K562 (cell line): ENCODE measurements around the gene SEL1L. TPM values are rescaled to one million over a fixed set of nuclear protein-coding genes. Genes with fewer than 3 reads are reported as not detected.

ENCODE experiments used
- ATF7 ChIP-seq: fragments of 450-650 bp; IDR thresholded peaks from 2 replicates; pipeline ENCODE4 v1.7.1; 2014; ENCODE audit warnings: mild to moderate bottlenecking, moderate library complexity
- CTBP1 ChIP-seq: fragments of 450-650 bp; IDR thresholded peaks from 2 replicates; pipeline ENCODE4 v1.6.1; 2016; ENCODE audit warnings: borderline replicate concordance
- DMBX1 ChIP-seq: fragments of 250-450 bp; sonication (Bioruptor Pico); IDR thresholded peaks from 2 replicates; pipeline ENCODE4 v1.8.0; 2022; ENCODE audit warnings: inconsistent platforms, mild to moderate bottlenecking, moderate library complexity, borderline replicate concordance
- ETV5 ChIP-seq: sonication (generic); formaldehyde crosslinking; IDR thresholded peaks from 2 replicates; pipeline ENCODE4 v1.4.0; 2020; ENCODE audit warnings: low read depth, mild to moderate bottlenecking, missing genetic modification reagents
- MBD2 ChIP-seq: sonication (generic); IDR thresholded peaks from 2 replicates; pipeline ENCODE4 v1.6.1; 2016; ENCODE audit warnings: low read depth, borderline replicate concordance
- MCM5 ChIP-seq: fragments of 450-650 bp; IDR thresholded peaks from 2 replicates; pipeline ENCODE4 v1.6.1; 2016; ENCODE audit warnings: low read depth
- RBBP5 ChIP-seq: fragments of 200-600 bp; sonication (generic); IDR thresholded peaks from 2 replicates; pipeline ENCODE4 v1.6.1; 2012; ENCODE audit warnings: borderline replicate concordance, mild to moderate bottlenecking, low read length, control low read depth, inconsistent platforms; ENCODE audit not compliant: insufficient read depth, poor library complexity, severe bottlenecking
- SUPT5H ChIP-seq: fragments of 450-650 bp; IDR thresholded peaks from 2 replicates; pipeline ENCODE4 v1.6.1; 2016
- TBL1XR1 ChIP-seq, 2 experiments: IDR thresholded peaks; 2 replicates each; pipeline ENCODE4 v1.6.1; 2012; ENCODE audit warnings: improper control_type of control experiment in 2 of 2, low read length in 2 of 2, mild to moderate bottlenecking in 1 of 2
- TEAD4 ChIP-seq, 2 experiments: sonication (generic) in 1 of 2; formaldehyde crosslinking in 1 of 2; IDR thresholded peaks; 2 replicates each; pipeline versions ENCODE4 v1.6.1 to v1.8.0; 2012 to 2022; ENCODE audit warnings: borderline replicate concordance in 1 of 2, inconsistent platforms in 1 of 2, low read length in 1 of 2, mild to moderate bottlenecking in 1 of 2, missing genetic modification reagents in 1 of 2
- ZNF76 ChIP-seq: fragments of 250-450 bp; sonication (Bioruptor Pico); IDR thresholded peaks from 2 replicates; pipeline ENCODE4 v1.4.0; 2020; ENCODE audit warnings: mild to moderate bottlenecking, moderate library complexity, borderline replicate concordance
- polyA plus RNA-seq, 8 experiments: library from polyadenylated mRNA; depleted of rRNA in 4 of 8; stranded (reverse) in 5 of 8; unstranded in 3 of 8; fragments of >200 nt; fragmentation: Nextera tagmentation in 2 of 8; fragmentation: Illumina TruSeq in 1 of 8; extraction: Ambion mirVana in 2 of 8; extraction: Trizol in 1 of 8; gene quantifications; 2 replicates each; pipeline versions ENCODE4 v1.2.1 to v1.2.3, GENCODE V29; 2011 to 2014; ENCODE audit warnings: inconsistent platforms in 1 of 8, missing spikeins in 1 of 8
- total RNA-seq, 7 experiments: library from RNA; depleted of rRNA in 6 of 7; stranded (reverse); fragments of >200 nt in 6 of 7; fragmentation: Illumina TruSeq in 2 of 7; extraction: Trizol in 2 of 7; gene quantifications; 2 replicates each; pipeline versions ENCODE4 v1.2.1 to v1.2.3, GENCODE V29; 2011 to 2021; ENCODE audit warnings: low replicate concordance in 1 of 7
- TF ChIP-seq, protein P1 (sequence below): fragments of 450-650 bp; IDR thresholded peaks from 2 replicates; pipeline ENCODE4 v1.6.1; 2017; ENCODE audit warnings: antibody characterized with exemption, mild to moderate bottlenecking
- TF ChIP-seq, protein P2 (sequence below): fragments of 450-650 bp; IDR thresholded peaks from 2 replicates; pipeline ENCODE4 v1.6.1; 2016; ENCODE audit warnings: mild to moderate bottlenecking, moderate library complexity

Gene SEL1L
- total and polyA plus RNA-seq, 9 of the 15 experiments (the other 6 are each of a cell fraction or from before 2014, with no cell fraction given), result 7.7 to 21.1 (median 13.6) TPM

- TF ChIP-seq, protein P1, sequence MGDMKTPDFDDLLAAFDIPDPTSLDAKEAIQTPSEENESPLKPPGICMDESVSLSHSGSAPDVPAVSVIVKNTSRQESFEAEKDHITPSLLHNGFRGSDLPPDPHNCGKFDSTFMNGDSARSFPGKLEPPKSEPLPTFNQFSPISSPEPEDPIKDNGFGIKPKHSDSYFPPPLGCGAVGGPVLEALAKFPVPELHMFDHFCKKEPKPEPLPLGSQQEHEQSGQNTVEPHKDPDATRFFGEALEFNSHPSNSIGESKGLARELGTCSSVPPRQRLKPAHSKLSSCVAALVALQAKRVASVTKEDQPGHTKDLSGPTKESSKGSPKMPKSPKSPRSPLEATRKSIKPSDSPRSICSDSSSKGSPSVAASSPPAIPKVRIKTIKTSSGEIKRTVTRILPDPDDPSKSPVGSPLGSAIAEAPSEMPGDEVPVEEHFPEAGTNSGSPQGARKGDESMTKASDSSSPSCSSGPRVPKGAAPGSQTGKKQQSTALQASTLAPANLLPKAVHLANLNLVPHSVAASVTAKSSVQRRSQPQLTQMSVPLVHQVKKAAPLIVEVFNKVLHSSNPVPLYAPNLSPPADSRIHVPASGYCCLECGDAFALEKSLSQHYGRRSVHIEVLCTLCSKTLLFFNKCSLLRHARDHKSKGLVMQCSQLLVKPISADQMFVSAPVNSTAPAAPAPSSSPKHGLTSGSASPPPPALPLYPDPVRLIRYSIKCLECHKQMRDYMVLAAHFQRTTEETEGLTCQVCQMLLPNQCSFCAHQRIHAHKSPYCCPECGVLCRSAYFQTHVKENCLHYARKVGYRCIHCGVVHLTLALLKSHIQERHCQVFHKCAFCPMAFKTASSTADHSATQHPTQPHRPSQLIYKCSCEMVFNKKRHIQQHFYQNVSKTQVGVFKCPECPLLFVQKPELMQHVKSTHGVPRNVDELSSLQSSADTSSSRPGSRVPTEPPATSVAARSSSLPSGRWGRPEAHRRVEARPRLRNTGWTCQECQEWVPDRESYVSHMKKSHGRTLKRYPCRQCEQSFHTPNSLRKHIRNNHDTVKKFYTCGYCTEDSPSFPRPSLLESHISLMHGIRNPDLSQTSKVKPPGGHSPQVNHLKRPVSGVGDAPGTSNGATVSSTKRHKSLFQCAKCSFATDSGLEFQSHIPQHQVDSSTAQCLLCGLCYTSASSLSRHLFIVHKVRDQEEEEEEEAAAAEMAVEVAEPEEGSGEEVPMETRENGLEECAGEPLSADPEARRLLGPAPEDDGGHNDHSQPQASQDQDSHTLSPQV, result peak; percentile 94
- TF ChIP-seq SUPT5H, result 0 out of 2 replicates have a peak, but pooled peaks have one; percentile 14
- TF ChIP-seq TEAD4 (IDR thresholded peaks at IDR 0.05; ENCODE audit: low read length), result peak; percentile 64; the same call in 1 of the 2 replicates
- TF ChIP-seq TEAD4 (CRISPR knock-in tag; IDR thresholded peaks at IDR 0.05; ENCODE audit: borderline replicate concordance), result no peak
- peak; percentile 39 for TF ChIP-seq RBBP5
- TF ChIP-seq CTBP1, result peak; percentile 20; the same call in 1 of the 2 replicates
- peak; percentile 31 to 75; a peak in 3 of 4 replicates for TF ChIP-seq TBL1XR1 (IDR thresholded peaks at IDR 0.05; ENCODE audit: low read length in 2 of 2)
- peak; percentile 40; the same call in 1 of the 2 replicates for TF ChIP-seq MBD2
- TF ChIP-seq ATF7, result 0 out of 2 replicates have a peak, but pooled peaks have one; percentile 21
- TF ChIP-seq, protein P2, sequence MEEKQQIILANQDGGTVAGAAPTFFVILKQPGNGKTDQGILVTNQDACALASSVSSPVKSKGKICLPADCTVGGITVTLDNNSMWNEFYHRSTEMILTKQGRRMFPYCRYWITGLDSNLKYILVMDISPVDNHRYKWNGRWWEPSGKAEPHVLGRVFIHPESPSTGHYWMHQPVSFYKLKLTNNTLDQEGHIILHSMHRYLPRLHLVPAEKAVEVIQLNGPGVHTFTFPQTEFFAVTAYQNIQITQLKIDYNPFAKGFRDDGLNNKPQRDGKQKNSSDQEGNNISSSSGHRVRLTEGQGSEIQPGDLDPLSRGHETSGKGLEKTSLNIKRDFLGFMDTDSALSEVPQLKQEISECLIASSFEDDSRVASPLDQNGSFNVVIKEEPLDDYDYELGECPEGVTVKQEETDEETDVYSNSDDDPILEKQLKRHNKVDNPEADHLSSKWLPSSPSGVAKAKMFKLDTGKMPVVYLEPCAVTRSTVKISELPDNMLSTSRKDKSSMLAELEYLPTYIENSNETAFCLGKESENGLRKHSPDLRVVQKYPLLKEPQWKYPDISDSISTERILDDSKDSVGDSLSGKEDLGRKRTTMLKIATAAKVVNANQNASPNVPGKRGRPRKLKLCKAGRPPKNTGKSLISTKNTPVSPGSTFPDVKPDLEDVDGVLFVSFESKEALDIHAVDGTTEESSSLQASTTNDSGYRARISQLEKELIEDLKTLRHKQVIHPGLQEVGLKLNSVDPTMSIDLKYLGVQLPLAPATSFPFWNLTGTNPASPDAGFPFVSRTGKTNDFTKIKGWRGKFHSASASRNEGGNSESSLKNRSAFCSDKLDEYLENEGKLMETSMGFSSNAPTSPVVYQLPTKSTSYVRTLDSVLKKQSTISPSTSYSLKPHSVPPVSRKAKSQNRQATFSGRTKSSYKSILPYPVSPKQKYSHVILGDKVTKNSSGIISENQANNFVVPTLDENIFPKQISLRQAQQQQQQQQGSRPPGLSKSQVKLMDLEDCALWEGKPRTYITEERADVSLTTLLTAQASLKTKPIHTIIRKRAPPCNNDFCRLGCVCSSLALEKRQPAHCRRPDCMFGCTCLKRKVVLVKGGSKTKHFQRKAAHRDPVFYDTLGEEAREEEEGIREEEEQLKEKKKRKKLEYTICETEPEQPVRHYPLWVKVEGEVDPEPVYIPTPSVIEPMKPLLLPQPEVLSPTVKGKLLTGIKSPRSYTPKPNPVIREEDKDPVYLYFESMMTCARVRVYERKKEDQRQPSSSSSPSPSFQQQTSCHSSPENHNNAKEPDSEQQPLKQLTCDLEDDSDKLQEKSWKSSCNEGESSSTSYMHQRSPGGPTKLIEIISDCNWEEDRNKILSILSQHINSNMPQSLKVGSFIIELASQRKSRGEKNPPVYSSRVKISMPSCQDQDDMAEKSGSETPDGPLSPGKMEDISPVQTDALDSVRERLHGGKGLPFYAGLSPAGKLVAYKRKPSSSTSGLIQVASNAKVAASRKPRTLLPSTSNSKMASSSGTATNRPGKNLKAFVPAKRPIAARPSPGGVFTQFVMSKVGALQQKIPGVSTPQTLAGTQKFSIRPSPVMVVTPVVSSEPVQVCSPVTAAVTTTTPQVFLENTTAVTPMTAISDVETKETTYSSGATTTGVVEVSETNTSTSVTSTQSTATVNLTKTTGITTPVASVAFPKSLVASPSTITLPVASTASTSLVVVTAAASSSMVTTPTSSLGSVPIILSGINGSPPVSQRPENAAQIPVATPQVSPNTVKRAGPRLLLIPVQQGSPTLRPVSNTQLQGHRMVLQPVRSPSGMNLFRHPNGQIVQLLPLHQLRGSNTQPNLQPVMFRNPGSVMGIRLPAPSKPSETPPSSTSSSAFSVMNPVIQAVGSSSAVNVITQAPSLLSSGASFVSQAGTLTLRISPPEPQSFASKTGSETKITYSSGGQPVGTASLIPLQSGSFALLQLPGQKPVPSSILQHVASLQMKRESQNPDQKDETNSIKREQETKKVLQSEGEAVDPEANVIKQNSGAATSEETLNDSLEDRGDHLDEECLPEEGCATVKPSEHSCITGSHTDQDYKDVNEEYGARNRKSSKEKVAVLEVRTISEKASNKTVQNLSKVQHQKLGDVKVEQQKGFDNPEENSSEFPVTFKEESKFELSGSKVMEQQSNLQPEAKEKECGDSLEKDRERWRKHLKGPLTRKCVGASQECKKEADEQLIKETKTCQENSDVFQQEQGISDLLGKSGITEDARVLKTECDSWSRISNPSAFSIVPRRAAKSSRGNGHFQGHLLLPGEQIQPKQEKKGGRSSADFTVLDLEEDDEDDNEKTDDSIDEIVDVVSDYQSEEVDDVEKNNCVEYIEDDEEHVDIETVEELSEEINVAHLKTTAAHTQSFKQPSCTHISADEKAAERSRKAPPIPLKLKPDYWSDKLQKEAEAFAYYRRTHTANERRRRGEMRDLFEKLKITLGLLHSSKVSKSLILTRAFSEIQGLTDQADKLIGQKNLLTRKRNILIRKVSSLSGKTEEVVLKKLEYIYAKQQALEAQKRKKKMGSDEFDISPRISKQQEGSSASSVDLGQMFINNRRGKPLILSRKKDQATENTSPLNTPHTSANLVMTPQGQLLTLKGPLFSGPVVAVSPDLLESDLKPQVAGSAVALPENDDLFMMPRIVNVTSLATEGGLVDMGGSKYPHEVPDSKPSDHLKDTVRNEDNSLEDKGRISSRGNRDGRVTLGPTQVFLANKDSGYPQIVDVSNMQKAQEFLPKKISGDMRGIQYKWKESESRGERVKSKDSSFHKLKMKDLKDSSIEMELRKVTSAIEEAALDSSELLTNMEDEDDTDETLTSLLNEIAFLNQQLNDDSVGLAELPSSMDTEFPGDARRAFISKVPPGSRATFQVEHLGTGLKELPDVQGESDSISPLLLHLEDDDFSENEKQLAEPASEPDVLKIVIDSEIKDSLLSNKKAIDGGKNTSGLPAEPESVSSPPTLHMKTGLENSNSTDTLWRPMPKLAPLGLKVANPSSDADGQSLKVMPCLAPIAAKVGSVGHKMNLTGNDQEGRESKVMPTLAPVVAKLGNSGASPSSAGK, result peak; percentile 65
- TF ChIP-seq ZNF76 (CRISPR knock-in tag), result no peak
- peak; percentile 86 for TF ChIP-seq DMBX1 (CRISPR knock-in tag)
- no peak for TF ChIP-seq MCM5
- peak; percentile 52; the same call in 1 of the 2 replicates for TF ChIP-seq ETV5
Measured at GRCh38 chr14:81423504-81423903, 110.1 kb downstream of the SEL1L start (continued).
